ENCODE data around the gene FLG.

FLG gene

DNA sequence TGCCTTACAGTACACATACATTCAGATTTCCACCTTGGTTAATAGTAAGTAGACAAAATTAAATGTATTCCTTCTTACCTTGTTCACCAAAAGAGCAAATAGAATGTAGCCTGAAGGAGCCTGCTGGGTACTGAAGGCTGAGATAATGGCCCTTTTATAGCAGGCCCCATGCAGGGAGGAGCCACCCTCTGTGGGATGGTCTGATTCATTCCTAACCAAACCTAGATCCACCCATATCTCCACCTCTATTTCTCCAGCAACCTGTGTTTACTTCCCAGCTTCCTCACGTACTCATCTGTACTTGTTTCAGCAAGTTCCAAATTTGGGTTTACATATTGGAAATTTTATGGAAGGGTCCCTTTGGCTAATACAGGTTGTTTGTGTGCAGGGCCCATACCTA, at the start of gene FLG:
TSS of gene FLG (minus strand) at position 129 of the 400 bp plus-strand sequence. CDS start 9,783 bp downstream, outside the sequence.
- H2AFZ ChIP-seq (ENCODE audit: low read length, unreplicated experiment) = no peak within 1 kb of the TSS
- no peaks in the 10 kb centered on the region for H3K4me1 ChIP-seq (ENCODE audit: control insufficient read depth, insufficient read depth, low read length, unreplicated experiment)
- no peaks in the 10 kb centered on the region for H3K36me3 ChIP-seq (ENCODE audit: insufficient read depth, low read length)
- H3K79me2 ChIP-seq (ENCODE audit: control insufficient read depth, insufficient read depth, low read length, unreplicated experiment) = no peaks in the 10 kb centered on the region
- no peaks in the 10 kb centered on the region for H3K27me3 ChIP-seq (ENCODE audit: insufficient read depth, low read length)
- no peak within 1 kb of the TSS for H3K27ac ChIP-seq (ENCODE audit: low read depth, low read length)
- no peak within 1 kb of the TSS for H3K4me3 ChIP-seq (ENCODE audit: low read depth, low read length)

DNA sequence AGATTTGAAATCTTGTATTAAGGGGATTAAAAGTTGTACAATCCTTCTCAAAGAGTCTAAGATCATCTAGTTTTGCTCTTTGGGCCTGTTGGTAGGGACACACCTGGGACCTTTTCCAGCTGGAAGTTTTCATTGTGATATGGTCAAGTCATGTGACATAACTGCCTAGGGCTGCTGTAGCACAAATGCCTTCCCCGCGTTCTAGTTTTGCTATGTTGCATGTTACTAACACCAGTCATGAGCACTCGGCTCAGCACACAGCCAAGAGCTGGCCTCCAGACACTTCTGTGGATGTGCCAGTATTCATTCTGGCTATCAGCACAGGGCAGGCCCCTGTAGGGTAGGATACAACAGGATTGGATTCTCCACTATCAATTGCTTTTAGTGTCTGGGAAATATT, 49.4 kb upstream of the FLG start:
- Histone ChIP-seq H2AFZ (ENCODE audit: low read length, unreplicated experiment) (no peak overlapping the region), H3K4me1 (ENCODE audit: control insufficient read depth, insufficient read depth, low read length, unreplicated experiment) (no peaks in the 10 kb centered on the region), H3K27ac (ENCODE audit: low read depth, low read length) (no peak overlapping the region), H3K79me2 (ENCODE audit: control insufficient read depth, insufficient read depth, low read length, unreplicated experiment) (no peaks in the 10 kb centered on the region), H3K4me3 (ENCODE audit: low read depth, low read length) (no peak overlapping the region), H3K36me3 (ENCODE audit: insufficient read depth, low read length) (no peaks in the 10 kb centered on the region), H3K27me3 (ENCODE audit: insufficient read depth, low read length) (peaks cover 27% of the 10 kb centered on the region)

DNA sequence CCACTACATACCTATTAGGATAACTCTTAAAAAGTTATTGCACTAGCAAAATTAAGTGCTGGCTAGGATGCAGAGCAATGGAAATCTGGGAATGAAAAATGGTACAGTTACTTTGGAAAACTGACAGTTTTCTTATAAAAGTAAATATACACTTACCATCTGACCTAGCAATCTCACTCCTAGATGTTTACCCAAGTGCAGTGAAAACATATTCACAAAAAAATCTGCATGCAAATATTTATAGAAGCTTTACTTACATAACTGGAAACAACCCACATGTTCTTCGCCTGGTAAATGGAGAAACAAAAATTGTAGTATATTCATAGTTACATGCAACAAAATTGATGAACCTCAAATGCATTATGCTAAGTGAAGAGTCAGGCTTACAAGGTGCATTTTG, 47.6 kb upstream of the FLG start:
- no peaks in the 10 kb centered on the region for H3K4me1 ChIP-seq (ENCODE audit: control insufficient read depth, insufficient read depth, low read length, unreplicated experiment)
- H3K79me2 ChIP-seq (ENCODE audit: control insufficient read depth, insufficient read depth, low read length, unreplicated experiment) = no peaks in the 10 kb centered on the region
- H3K27ac ChIP-seq (ENCODE audit: low read depth, low read length) = no peak overlapping the region
- H3K4me3 ChIP-seq (ENCODE audit: low read depth, low read length) = no peak overlapping the region
- no peaks in the 10 kb centered on the region for H3K36me3 ChIP-seq (ENCODE audit: insufficient read depth, low read length)
- peaks cover 23% of the 10 kb centered on the region for H3K27me3 ChIP-seq (ENCODE audit: insufficient read depth, low read length)
- no peak overlapping the region for H2AFZ ChIP-seq (ENCODE audit: low read length, unreplicated experiment)

DNA sequence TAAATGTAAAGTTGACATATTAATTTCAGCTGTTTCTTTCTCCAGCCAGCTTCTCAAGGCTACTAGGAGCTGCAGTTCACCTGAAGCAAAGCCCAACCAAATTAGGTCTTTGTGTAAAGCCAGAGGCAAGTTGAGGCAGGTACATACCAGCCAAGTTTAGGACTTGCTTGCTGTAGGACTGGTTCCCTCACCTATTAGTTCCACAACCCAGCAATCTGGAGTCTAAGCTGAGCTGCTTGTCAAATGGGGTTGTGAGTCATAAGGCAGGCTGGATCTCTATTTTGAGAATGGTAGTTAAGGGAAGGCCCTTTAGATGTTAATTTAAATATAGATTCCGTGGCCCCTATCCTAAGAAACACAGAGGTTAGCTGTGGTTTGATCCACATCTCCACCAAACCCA, 42.4 kb upstream of the FLG start:
- H3K4me1 ChIP-seq (ENCODE audit: control insufficient read depth, insufficient read depth, low read length, unreplicated experiment) = no peaks in the 10 kb centered on the region
- no peaks in the 10 kb centered on the region for H3K79me2 ChIP-seq (ENCODE audit: control insufficient read depth, insufficient read depth, low read length, unreplicated experiment)
- H2AFZ ChIP-seq (ENCODE audit: low read length, unreplicated experiment) = no peak overlapping the region
- no peaks in the 10 kb centered on the region for H3K36me3 ChIP-seq (ENCODE audit: insufficient read depth, low read length)
- no peaks in the 10 kb centered on the region; the same call in 1 of the 2 replicates for H3K27me3 ChIP-seq (ENCODE audit: insufficient read depth, low read length)
- no peak overlapping the region for H3K27ac ChIP-seq (ENCODE audit: low read depth, low read length)
- no peak overlapping the region for H3K4me3 ChIP-seq (ENCODE audit: low read depth, low read length)

DNA sequence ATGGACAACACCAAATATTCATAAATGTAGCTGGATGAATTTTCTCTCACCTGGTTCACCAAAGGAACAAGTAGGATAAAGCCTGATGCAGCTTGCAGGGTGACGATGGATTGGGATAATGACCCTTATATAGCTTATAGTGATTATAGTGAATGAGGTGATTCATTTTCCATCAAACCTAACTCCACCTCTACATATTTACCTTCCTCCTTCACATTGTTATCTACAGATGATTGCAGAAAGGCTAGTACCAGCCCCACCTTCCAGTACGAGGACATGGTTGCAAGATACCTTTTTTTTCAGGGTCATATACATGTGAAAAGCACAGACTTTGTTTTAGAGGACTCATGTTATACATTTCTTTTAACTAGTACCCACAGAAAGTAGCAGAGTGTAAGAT, 34.9 kb upstream of the FLG start, which contains the start of gene FLG2:
TSS of gene FLG2 (minus strand) at position 101 of the 400 bp plus-strand sequence. CDS start 1,122 bp downstream, outside the sequence.
- H3K27me3 ChIP-seq (ENCODE audit: insufficient read depth, low read length) = no peaks in the 10 kb centered on the region
- H3K4me1 ChIP-seq (ENCODE audit: control insufficient read depth, insufficient read depth, low read length, unreplicated experiment) = no peaks in the 10 kb centered on the region
- no peak within 1 kb of the TSS for H2AFZ ChIP-seq (ENCODE audit: low read length, unreplicated experiment)
- H3K27ac ChIP-seq (ENCODE audit: low read depth, low read length) = no peak within 1 kb of the TSS
- no peaks in the 10 kb centered on the region for H3K79me2 ChIP-seq (ENCODE audit: control insufficient read depth, insufficient read depth, low read length, unreplicated experiment)
- no peaks in the 10 kb centered on the region for H3K36me3 ChIP-seq (ENCODE audit: insufficient read depth, low read length)
- H3K4me3 ChIP-seq (ENCODE audit: low read depth, low read length) = no peak within 1 kb of the TSS

DNA sequence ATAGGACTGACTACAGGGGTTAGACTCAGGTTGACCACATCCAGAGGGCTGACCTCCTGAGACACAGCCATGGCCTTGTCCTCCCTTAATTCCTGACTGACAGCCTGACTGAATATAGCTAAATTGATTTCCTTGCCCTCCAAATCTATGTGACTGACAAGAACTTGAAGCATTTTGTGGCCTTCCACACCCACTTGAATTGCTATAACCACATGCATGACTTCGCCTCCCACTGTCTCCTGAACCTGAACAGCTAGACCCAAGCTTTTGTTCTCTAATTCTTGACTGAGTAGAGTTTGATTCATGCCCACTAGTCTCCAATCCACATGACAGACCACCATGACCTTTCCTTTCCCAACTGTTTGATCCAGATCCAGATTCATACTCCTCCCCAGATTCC, 31.7 kb upstream of the FLG start:
- no peaks in the 10 kb centered on the region for H3K27me3 ChIP-seq (ENCODE audit: insufficient read depth, low read length)
- H3K4me3 ChIP-seq (ENCODE audit: low read depth, low read length) = no peak overlapping the region
- H3K79me2 ChIP-seq (ENCODE audit: control insufficient read depth, insufficient read depth, low read length, unreplicated experiment) = no peaks in the 10 kb centered on the region
- H3K27ac ChIP-seq (ENCODE audit: low read depth, low read length) = no peak overlapping the region
- H3K4me1 ChIP-seq (ENCODE audit: control insufficient read depth, insufficient read depth, low read length, unreplicated experiment) = no peaks in the 10 kb centered on the region
- no peaks in the 10 kb centered on the region for H3K36me3 ChIP-seq (ENCODE audit: insufficient read depth, low read length)
- H2AFZ ChIP-seq (ENCODE audit: low read length, unreplicated experiment) = no peak overlapping the region

DNA sequence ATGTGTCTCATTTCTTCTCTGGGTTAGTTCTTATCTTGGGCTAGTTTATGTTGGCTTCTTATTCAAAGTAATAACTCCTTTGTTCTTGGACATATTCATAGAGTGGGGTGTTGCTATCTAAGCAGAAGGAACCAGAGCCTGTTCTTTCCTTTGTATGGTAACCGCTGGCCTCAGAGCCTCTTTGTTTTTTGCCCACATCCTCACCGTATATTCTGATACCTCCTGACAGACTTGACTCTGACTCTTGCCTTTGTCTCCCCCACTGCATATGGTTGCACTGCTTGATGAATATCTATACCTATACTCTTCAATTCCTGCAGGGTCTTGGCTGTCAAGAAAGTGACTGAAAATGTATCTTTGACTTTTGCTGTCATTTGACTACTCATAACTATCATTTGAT, 24.6 kb upstream of the FLG start:
- Histone ChIP-seq H3K79me2 (ENCODE audit: control insufficient read depth, insufficient read depth, low read length, unreplicated experiment) (no peaks in the 10 kb centered on the region), H3K36me3 (ENCODE audit: insufficient read depth, low read length) (no peaks in the 10 kb centered on the region), H3K27ac (ENCODE audit: low read depth, low read length) (no peak overlapping the region), H2AFZ (ENCODE audit: low read length, unreplicated experiment) (no peak overlapping the region), H3K4me1 (ENCODE audit: control insufficient read depth, insufficient read depth, low read length, unreplicated experiment) (no peaks in the 10 kb centered on the region), H3K27me3 (ENCODE audit: insufficient read depth, low read length) (no peaks in the 10 kb centered on the region; the same call in 1 of the 2 replicates), H3K4me3 (ENCODE audit: low read depth, low read length) (no peak overlapping the region)

DNA sequence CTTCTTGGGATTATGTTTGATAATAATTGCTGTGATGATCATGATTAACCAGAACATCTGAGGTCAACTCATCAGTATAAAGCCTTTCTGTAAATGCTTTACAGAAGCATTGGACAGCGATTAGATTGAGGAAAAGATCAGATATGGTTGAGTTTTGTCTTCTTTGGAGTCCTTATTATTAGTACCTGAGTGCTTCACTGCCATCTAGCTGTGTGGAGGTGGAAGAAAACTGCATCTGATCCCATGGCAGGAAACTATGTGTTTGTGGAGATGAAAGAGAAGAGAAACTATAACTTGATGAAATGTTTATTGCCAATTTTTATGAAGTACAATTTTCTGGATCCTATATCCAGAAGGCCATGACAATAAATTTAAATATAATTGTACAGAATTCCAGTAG, 23.4 kb upstream of the FLG start:
- no peak overlapping the region for H2AFZ ChIP-seq (ENCODE audit: low read length, unreplicated experiment)
- H3K36me3 ChIP-seq (ENCODE audit: insufficient read depth, low read length) = no peaks in the 10 kb centered on the region
- H3K4me1 ChIP-seq (ENCODE audit: control insufficient read depth, insufficient read depth, low read length, unreplicated experiment) = no peaks in the 10 kb centered on the region
- no peaks in the 10 kb centered on the region; the same call in 1 of the 2 replicates for H3K27me3 ChIP-seq (ENCODE audit: insufficient read depth, low read length)
- H3K4me3 ChIP-seq (ENCODE audit: low read depth, low read length) = no peak overlapping the region
- H3K79me2 ChIP-seq (ENCODE audit: control insufficient read depth, insufficient read depth, low read length, unreplicated experiment) = no peaks in the 10 kb centered on the region
- no peak overlapping the region for H3K27ac ChIP-seq (ENCODE audit: low read depth, low read length)

DNA sequence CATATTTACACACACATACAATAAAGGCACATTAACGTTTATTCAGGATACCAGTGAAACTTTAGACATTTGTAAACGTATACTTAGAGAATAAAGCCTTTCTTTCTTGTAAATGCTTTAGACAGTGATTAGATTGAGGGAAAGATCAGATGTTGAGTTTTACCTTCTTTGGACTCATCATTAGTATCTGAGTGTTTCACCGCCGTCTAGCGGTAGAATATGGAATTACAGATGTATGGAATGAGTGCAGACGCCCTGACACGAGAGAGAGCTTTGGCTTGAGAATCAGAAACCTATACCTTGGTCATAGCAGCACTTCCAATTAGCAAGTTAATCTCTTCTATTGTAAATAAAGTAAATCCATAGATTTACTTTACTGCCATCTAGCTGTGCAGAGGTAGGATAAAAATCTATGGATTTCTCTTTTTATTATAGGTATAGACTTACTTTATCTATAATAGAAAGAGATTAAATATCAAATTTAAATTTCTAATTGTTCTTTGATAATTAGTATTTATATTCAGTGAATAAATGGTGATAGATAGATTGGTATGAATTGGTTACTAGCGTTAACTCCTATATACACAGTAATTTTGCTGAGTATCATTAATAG, 22.2 kb upstream of the FLG start:
- H3K36me3 ChIP-seq (ENCODE audit: insufficient read depth, low read length) = no peaks in the 10 kb centered on the region
- H2AFZ ChIP-seq (ENCODE audit: low read length, unreplicated experiment) = no peak overlapping the region
- H3K27me3 ChIP-seq (ENCODE audit: insufficient read depth, low read length) = no peaks in the 10 kb centered on the region; the same call in 1 of the 2 replicates
- no peaks in the 10 kb centered on the region for H3K79me2 ChIP-seq (ENCODE audit: control insufficient read depth, insufficient read depth, low read length, unreplicated experiment)
- H3K4me3 ChIP-seq (ENCODE audit: low read depth, low read length) = no peak overlapping the region
- H3K27ac ChIP-seq (ENCODE audit: low read depth, low read length) = no peak overlapping the region
- no peaks in the 10 kb centered on the region for H3K4me1 ChIP-seq (ENCODE audit: control insufficient read depth, insufficient read depth, low read length, unreplicated experiment)

DNA sequence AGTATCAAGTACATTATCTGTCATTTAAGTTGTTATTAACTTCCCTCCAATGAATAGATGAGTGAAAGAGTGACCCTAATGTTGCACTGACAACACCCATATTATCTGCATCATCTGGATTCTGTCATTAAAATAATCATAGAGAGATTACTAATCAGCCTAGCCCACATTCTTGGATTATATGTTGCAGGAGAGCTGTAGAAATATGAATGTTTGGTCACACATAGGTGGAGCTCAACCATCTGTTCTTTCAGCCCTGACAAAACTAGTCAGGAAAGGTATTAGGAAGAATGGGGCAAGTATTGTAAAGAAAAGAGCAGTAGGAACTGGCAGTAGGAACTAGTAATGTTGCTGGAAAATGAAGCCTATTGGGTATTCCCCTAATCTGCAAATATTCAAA, 19.4 kb upstream of the FLG start:
- no peak overlapping the region for H3K4me3 ChIP-seq (ENCODE audit: low read depth, low read length)
- no peaks in the 10 kb centered on the region for H3K36me3 ChIP-seq (ENCODE audit: insufficient read depth, low read length)
- H3K27me3 ChIP-seq (ENCODE audit: insufficient read depth, low read length) = no peaks in the 10 kb centered on the region; the same call in 1 of the 2 replicates
- H3K79me2 ChIP-seq (ENCODE audit: control insufficient read depth, insufficient read depth, low read length, unreplicated experiment) = no peaks in the 10 kb centered on the region
- H3K27ac ChIP-seq (ENCODE audit: low read depth, low read length) = no peak overlapping the region
- H3K4me1 ChIP-seq (ENCODE audit: control insufficient read depth, insufficient read depth, low read length, unreplicated experiment) = no peaks in the 10 kb centered on the region
- H2AFZ ChIP-seq (ENCODE audit: low read length, unreplicated experiment) = no peak overlapping the region

DNA sequence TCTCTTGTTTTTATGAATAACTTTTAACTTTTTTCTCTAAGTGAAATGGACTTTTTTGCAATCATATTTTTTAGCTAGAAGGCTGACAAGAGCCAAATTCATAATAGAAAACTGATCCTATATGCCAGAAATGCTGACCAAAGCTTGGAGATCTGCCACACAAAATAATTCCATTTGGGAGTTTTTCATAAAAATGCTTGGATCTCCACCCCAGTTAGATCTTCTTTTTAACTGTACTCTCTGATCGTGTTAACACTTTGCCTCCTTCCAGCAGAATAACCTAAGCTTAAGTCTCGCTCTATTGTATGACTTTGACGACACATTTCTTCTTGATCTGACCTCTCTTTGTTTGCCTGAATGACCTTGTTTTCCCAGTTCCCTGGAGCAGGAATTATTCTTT, 18.0 kb upstream of the FLG start:
- no peak overlapping the region for H3K4me3 ChIP-seq (ENCODE audit: low read depth, low read length)
- no peaks in the 10 kb centered on the region for H3K36me3 ChIP-seq (ENCODE audit: insufficient read depth, low read length)

More for the DNA sequence above, 18.0 kb upstream of the FLG start:
- Histone ChIP-seq H3K27ac (ENCODE audit: low read depth, low read length) (no peak overlapping the region), H3K4me1 (ENCODE audit: control insufficient read depth, insufficient read depth, low read length, unreplicated experiment) (no peaks in the 10 kb centered on the region), H3K27me3 (ENCODE audit: insufficient read depth, low read length) (no peaks in the 10 kb centered on the region; the same call in 1 of the 2 replicates), H3K79me2 (ENCODE audit: control insufficient read depth, insufficient read depth, low read length, unreplicated experiment) (no peaks in the 10 kb centered on the region), H2AFZ (ENCODE audit: low read length, unreplicated experiment) (no peak overlapping the region)

All from ACC112 (cell line).